Epithelial cell of esophagus (primary cell): ENCODE data around the gene ANKS1B.

Experiments
- DNase-seq: peaks from one replicate; pipeline ENCODE4 v3.0.0; 2010; ENCODE audit warnings: low read depth
- H3K4me3 ChIP-seq: 2 replicates; pipeline ENCODE4 v1.5.1; 2011; ENCODE audit warnings: mild to moderate bottlenecking, low read length, control low read depth
- TF ChIP-seq, protein P1 (sequence below): IDR thresholded peaks from 2 replicates; pipeline ENCODE4 v1.5.1; 2011; ENCODE audit warnings: low read depth, mild to moderate bottlenecking, low read length, control low read depth, inconsistent platforms; ENCODE audit not compliant: insufficient read depth; ENCODE audit errors: missing control alignments

ANKS1B gene

DNA sequence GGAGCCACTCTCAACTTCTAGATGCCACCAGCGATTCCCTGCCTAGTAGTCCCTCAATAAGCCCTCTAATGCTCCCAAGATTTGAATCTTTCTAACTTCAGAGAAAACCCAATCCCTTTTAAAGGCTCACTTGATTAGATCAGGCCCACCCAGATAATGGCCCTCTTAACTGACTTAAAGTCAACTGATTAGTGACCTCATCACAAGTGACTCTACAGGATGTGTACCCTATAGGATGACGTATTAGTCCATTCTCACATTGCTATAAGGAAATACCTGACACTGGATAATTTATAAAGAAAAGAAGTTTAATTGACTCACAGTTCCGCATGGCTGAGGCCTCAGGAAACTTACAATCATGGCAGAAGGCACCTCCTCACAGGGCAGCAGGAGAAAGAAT, 49.1 kb downstream of the ANKS1B start:
- DNase-seq, result no peak
- H3K4me3 ChIP-seq, result no peak overlapping the region
- TF ChIP-seq, protein P1, sequence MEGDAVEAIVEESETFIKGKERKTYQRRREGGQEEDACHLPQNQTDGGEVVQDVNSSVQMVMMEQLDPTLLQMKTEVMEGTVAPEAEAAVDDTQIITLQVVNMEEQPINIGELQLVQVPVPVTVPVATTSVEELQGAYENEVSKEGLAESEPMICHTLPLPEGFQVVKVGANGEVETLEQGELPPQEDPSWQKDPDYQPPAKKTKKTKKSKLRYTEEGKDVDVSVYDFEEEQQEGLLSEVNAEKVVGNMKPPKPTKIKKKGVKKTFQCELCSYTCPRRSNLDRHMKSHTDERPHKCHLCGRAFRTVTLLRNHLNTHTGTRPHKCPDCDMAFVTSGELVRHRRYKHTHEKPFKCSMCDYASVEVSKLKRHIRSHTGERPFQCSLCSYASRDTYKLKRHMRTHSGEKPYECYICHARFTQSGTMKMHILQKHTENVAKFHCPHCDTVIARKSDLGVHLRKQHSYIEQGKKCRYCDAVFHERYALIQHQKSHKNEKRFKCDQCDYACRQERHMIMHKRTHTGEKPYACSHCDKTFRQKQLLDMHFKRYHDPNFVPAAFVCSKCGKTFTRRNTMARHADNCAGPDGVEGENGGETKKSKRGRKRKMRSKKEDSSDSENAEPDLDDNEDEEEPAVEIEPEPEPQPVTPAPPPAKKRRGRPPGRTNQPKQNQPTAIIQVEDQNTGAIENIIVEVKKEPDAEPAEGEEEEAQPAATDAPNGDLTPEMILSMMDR, result no peak

DNA sequence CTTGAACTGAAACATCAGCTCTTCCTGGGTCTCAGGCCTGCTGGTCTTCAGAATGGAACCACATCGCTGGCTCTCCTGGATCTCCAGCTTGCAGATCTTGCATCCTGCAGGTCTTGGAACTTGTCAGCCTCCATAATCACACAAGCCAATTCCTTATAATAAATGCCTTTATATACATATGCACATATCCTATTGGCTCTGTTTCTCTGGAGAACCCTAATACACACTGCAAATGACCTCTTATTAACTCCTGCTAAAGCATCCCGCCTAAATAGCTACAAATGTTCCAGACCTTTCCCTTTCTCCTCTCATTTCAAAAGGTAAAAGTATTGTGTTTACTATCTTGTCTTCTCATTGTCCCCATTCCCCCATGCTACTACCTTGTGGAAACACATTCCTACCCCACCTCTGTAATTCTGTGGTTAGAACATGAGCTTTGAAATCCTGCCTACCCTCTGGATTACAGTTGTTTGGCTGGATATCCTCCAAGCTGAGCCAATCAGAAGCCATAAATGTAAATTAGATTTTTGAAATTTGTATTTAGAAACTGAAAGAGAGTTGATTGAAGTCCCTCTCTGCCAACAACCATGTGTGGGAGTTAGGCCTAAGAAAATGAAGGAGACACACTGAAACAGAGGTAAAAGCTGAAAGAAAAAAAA, 58.1 kb downstream of the ANKS1B start:
- no peak for DNase-seq
- TF ChIP-seq, protein P1, result no peak
- no peak overlapping the region for H3K4me3 ChIP-seq

DNA sequence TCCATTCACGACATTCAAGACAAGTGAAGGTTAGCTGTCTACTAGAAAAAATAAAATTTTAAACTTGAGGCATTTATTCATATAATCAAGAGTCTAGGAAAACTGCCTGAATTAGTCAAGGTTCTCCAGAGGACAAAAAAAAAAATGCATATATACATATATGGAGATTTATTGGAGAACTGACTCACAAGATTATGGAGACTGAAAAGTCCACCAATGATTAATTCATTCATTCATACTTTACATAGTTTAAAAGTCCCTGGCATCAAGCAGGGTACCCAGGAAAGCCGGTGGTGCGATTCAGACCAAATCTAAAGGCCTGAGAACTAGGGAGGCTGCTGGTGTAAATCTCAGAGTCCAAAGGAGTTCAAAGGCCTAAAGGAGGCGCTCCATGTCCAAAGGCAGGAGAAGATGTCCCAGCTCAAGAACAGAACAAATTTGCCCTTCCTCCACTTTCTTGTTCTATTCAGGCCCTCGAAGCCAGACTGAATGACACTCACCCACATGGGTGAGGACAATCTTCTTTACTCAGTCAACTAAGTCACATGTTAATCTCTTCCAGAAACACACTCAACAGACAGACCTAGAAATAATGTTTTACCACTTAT, 64.3 kb downstream of the ANKS1B start:
- TF ChIP-seq, protein P1, result no peak
- no peak for DNase-seq
- H3K4me3 ChIP-seq, result no peak overlapping the region

DNA sequence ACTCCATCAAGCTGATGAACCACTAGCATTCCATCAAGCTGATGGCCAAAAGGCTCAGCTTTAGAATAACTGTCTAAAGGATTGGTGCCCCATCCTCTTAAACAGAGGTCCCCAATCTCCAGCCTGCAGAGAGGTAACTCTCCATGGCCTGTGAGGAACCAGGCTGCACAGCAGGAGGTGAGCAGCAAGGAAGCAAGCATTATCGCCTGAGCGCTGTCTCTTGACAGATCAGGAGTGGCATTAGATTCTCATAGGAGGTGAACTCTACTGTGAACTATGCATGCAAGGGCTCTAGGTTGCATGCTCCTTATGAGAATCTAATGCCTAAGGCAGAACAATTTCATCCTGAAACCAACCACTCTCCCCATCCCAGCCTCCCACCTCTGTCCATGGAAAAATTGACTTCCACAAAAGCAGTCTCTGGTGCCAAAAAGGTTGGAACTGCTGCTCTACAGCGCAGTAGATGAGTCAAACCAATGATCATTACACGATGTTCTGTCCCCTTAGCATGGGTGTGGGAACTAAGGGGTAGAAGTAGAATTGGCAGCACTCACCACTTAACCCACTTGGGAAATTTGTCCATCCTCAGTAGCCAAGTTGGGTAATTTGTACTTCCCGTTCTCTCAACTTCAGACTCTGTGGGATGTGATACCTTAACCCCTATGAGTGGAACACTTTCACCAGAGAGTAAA, 66.9 kb downstream of the ANKS1B start:
- TF ChIP-seq, protein P1, result no peak
- no peak overlapping the region for H3K4me3 ChIP-seq
- no peak for DNase-seq

DNA sequence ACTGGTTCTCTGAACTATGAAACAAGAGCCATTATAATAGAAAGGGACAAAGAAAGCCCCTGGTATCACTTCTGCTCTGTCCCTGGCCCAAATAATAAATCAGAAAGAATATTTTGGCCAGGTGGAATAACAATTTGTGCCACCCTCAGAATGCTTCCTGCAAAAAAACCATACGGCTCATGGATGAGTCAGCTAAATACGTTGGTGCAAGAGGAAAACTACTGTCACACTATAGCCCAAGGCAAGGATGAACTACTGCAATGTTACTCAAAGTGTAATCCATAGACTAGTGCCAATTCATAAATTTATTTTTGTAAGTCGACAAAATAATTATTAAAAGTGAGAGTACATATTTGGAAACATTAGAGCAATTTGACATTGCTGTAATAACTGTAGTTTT, 68.2 kb downstream of the ANKS1B start:
- peak; percentile 48 for DNase-seq
- TF ChIP-seq, protein P1, result no peak
- H3K4me3 ChIP-seq, result no peak overlapping the region

DNA sequence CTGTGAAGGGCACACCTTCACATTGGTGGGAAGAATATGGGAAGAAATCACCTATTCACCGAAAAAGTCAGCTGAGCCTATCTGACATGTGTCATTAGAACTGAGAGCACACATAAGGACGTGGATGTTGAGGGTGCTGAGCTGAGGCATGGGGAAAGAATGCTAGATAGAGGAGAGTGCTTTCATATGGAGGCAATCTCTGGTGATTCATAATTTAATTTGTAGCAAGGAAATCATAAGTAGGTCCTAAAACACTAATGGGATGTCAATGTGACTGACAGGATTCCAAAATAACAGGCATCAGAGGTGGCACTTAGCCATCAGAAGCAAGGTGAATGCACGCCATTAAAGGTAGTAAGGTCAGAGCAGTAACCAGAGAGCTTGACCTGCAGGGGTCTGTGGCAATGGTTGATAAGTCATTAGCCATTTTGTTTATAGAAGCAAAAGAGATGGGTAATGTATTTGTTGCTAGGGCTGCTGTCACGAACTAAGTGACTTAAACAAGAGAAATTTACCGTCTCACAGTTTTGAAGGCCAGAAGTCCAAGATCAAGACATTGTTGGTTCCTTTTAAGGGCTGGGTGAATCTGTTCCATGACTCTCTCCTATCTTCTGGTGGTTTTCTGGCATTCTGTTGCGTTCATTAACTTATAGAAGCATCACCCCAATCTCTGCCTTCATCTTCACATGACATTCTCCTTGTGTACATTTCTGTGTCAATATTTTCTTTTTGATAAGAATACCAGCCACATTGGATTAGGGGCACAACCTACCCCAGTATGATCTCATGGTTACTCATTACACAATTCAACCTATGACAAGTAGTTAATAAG, 69.3 kb downstream of the ANKS1B start:
- H3K4me3 ChIP-seq, result no peak overlapping the region
- no peak for DNase-seq
- TF ChIP-seq, protein P1, result no peak
